Fibroblast of the aortic adventitia (primary cell): ENCODE data around the gene ALOX15. TPM values are rescaled to one million over a fixed set of nuclear protein-coding genes. Genes with fewer than 3 reads are reported as not detected.

Experiments
- DNase-seq: peaks from one replicate; pipeline ENCODE4 v3.0.0-alpha.2; 2010; ENCODE audit warnings: low read depth
- H3K4me3 ChIP-seq: 2 replicates; pipeline ENCODE4 v1.5.1; 2011; ENCODE audit warnings: low read depth, mild to moderate bottlenecking, control low read depth, low read length, moderate library complexity
- total RNA-seq: library from RNA; depleted of rRNA; stranded (reverse); fragments of >200 nt; gene quantifications from 2 replicates; pipeline ENCODE4 v1.2.3, GENCODE V29; 2012; ENCODE audit warnings: low replicate concordance
- TF ChIP-seq, protein P1 (sequence below): IDR thresholded peaks from 2 replicates; pipeline ENCODE4 v1.5.1; 2011; ENCODE audit warnings: mild to moderate bottlenecking, low read length, control low read depth, inconsistent platforms; ENCODE audit not compliant: insufficient read depth

ALOX15 gene
- total RNA-seq, 1 donor = not detected

DNA sequence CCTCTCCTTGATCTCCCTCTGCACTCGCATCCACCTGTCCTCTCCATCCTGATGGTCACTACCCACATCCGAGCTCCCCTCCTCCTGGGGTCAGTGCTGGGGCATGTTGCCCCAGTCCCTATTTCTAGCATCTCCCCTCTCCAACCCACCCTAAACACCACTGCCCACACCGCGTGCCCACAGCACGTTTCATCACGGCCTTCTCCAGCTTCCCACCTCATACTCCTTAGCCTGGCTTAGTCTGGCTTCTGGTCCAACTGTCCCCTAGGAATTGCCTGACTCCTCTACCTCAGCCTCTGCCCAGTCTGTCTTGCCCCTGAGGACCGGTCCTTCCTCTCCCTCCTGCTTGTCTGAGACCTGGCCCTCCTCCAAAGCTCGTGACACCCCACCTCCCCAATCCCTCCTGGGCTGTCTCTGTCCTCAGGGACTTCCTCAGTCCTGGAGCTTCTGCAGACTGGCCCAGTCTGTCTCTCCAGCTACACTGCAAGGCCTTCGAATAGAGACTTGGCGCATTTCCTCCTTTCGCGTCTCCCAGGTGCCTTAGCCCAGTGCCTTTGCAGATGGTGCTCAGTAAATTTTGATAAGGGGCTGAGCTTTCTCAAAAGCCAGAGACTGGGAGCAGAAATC lies 4.9 kb downstream of the ALOX15 start:
- TF ChIP-seq, protein P1, sequence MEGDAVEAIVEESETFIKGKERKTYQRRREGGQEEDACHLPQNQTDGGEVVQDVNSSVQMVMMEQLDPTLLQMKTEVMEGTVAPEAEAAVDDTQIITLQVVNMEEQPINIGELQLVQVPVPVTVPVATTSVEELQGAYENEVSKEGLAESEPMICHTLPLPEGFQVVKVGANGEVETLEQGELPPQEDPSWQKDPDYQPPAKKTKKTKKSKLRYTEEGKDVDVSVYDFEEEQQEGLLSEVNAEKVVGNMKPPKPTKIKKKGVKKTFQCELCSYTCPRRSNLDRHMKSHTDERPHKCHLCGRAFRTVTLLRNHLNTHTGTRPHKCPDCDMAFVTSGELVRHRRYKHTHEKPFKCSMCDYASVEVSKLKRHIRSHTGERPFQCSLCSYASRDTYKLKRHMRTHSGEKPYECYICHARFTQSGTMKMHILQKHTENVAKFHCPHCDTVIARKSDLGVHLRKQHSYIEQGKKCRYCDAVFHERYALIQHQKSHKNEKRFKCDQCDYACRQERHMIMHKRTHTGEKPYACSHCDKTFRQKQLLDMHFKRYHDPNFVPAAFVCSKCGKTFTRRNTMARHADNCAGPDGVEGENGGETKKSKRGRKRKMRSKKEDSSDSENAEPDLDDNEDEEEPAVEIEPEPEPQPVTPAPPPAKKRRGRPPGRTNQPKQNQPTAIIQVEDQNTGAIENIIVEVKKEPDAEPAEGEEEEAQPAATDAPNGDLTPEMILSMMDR = no peak
- DNase-seq = no peak
- H3K4me3 ChIP-seq = no peak overlapping the region

DNA sequence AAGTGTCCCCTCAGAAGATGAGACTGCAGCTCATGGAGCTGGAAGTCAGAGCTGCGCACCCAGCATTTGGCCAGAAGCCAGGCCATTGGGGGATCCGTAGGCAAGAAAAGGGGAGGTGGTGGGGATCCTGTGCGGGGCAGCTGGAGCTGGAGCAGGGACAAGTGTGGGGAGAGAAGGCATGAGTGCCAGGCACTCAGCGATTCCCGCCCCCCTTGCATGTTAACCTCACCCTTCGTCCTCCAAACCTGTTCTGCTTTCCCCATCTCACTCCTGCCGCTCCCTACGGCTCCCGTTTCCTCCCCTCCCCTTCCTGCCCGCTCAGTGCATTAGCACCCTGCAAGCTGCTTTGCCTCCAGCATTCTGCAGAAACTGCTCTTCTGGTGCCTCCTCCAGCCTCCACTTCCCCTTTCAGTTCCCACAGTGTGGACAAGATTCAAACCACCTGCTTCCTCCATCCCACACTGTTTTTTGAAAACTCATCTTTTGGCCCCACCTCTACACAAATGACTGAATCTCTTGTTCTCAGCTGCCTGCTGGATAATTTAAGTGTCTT lies 5.6 kb downstream of the ALOX15 start:
- no peak overlapping the region for H3K4me3 ChIP-seq
- DNase-seq = no peak
- TF ChIP-seq, protein P1 = no peak

DNA sequence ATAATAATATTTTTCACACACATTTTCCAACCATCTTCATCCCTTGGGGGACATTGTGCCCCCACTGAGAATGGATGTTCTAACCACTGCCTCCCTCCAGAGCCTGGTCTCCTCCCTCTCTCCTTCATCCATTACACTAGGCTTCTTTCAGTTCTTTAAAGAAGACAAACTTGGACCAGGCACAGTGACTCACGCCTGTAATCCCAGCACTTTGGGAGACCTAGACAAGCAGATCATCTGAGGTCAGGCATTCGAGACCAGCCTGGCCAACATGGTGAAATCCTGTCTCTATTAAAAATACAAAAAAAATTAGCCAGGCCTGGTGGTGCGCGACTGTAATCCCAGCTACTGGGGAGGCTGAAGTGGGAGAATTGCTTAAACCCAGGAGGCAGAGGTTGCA lies 6.5 kb downstream of the ALOX15 start:
- TF ChIP-seq, protein P1 = no peak
- H3K4me3 ChIP-seq = no peak overlapping the region
- peak; percentile 11 for DNase-seq

DNA sequence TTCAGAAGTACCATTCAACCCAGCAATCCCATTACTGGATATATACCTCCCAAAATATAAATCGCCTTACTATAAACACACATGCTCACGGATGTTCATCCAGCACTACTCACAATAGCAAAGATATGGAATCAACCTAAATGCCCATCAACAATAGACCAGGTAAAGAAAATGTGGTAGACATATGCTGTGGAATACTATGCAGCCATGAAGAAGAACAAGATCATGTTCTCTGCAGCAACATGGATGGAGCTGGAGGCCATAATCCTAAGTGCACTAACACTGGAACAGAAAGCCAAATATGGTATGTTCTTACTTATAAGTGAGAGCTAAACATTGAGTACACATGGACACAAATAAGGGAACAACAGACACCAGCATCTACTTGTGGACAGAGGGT lies 7.8 kb downstream of the ALOX15 start:
- no peak for DNase-seq
- TF ChIP-seq, protein P1 = no peak
- H3K4me3 ChIP-seq = no peak overlapping the region

DNA sequence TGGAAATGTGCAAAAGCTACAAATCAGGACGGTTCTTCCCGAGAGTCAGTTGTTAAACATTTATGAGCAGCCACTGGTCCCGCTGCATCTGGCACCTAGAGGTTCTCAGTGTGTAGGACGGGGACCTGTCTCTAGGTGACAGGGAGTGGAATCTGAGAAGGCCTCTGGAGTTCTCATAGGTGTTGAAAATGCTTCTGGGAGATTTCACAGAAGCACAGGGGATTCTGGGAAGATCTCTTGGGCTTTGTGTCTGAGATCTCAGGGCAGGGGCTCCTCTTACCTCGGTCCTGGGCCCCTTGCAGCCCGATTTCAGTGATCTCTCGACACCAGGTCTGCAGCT lies 8.9 kb downstream of the ALOX15 start:
- DNase-seq = no peak
- TF ChIP-seq, protein P1 = no peak
- no peak overlapping the region for H3K4me3 ChIP-seq

DNA sequence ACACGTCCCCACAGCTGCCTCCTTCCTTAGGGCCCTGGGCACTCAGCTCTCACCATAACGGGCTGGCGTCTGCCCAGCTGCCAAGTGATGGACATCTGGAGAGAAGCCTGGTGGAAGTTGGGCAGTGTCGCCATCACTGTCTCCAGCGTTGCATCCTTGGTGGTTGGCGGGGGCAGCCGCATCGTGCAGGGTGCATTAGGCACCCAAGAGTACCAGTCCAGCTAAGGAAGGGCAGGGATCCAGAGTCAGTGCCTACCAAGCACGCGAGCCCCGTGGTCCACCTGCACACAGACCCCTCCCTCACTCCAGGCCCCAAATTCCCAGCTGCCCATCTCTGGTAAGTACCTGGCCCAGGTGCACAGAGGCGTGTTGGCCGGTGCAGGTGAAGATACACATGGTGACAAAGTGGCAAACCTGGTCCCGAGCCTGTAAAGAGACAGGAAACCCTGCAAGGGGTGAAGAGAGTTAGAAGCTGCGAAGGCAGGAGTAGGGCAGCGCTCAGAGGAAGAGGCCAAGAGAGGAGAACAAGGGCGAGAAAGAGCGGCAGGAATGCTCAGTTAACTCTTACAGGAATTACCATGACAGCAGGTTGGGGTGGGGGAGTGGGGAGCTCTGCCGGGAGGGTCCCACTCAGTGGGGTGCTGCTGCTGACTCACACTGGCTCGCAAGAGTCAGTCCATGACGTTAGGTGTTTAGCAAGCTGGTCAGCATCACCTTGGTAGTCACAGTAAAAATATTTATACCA lies 9.5 kb downstream of the ALOX15 start:
- TF ChIP-seq, protein P1 = no peak
- no peak for DNase-seq
- no peak overlapping the region for H3K4me3 ChIP-seq

DNA sequence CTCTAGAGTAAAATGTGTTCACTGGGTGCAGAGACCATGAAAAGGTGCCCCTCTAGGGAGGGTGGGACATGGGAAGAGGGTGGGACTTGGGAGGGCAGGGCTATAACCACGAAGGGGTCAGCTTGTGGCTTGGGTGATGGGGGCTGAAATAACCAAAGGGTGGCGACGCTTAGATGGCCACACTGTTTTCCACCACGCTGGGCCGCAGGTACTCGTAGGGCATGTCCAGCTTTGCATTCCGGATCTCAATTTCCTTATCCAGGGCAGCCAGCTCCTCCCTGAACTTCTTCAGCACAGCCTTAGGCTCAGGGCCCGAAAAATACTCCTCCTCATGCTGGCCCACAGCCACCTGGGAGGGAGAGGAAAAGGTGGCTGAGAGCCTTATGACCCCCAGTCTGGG lies 10.0 kb downstream of the ALOX15 start:
- no peak overlapping the region for H3K4me3 ChIP-seq
- TF ChIP-seq, protein P1 = no peak
- no peak for DNase-seq
